NCI-H345 treated with DMSO at 0.1 percent for 48 hours (cell line): ENCODE data around the gene JMJD7.

Experiments used
- DNase-seq: peaks from one replicate; lab custom pipeline; 2025; ENCODE audit not compliant: unreplicated experiment; lab: John Stamatoyannopoulos, UW

JMJD7 gene

GRCh38 chr15:41862515-41863116 is 34.7 kb downstream of the JMJD7 start:
- no peak for DNase-seq

GRCh38 chr15:41865490-41866055 is 37.7 kb downstream of the JMJD7 start:
- no peak for DNase-seq

DNA sequence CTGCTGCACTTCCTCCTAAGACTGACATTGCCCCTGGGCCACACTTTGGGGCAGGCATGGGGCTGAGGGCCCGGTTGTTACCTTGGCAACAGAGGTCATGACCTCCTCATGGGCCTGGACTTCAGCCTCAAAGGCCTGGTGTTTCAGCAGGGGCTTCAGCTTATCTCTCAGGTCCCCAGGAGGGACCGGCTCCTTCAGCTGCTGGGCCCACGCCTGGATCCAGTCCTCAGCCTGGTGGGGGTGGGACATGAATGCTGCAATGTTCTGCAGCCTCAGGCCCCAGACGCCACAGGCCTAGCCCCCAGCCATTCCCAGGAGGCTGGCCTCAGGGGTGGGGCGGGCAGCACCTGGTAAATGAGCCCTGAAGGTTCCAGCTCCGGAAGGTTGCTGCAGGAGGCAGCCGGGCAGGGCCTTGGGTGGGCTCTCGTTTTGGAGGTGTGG is 38.4 kb downstream of the JMJD7 start:
- no peak for DNase-seq

DNA sequence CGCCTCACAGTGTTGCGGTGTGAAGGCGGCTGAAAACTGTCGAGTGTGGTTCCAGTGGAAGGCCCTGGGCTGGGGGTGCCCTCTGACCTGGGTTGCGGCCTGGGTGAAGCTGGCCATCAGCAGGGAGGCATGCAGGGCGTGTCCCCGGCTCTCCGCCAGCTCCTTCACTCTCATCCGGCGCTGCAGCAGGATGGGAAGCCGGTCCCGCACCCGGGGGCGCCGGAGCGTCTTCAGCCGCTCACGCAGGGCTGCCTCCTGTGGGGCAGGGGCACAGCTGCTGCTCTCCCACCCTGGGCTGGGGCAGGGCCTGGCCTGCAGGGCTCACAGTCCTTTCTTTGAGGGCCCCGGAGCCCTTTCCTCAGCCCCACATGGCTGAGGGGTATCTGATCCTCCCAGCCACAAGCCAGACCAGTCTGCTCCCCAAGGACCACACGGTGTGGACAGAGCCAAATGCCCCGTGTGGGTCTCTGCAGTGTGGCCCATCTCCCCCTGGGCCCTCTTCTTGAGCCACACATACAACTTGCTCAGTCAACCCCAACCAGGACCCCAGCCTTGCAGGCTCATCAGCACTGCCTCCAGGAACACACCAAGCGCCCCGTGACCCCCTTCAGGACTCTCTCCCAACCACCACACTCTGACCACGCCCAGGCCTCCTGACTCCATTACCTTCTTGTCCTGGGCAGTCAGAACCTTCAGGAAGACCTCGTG is 39.1 kb downstream of the JMJD7 start:
- DNase-seq = no peak

- no peak for DNase-seq
Observed at GRCh38 chr15:41868321-41868720, 40.4 kb downstream of the JMJD7 start.

GRCh38 chr15:41869770-41870688 is 42.1 kb downstream of the JMJD7 start:
- DNase-seq = no peak

- no peak for DNase-seq
Observed at GRCh38 chr15:41870689-41871081, 42.8 kb downstream of the JMJD7 start.

DNA sequence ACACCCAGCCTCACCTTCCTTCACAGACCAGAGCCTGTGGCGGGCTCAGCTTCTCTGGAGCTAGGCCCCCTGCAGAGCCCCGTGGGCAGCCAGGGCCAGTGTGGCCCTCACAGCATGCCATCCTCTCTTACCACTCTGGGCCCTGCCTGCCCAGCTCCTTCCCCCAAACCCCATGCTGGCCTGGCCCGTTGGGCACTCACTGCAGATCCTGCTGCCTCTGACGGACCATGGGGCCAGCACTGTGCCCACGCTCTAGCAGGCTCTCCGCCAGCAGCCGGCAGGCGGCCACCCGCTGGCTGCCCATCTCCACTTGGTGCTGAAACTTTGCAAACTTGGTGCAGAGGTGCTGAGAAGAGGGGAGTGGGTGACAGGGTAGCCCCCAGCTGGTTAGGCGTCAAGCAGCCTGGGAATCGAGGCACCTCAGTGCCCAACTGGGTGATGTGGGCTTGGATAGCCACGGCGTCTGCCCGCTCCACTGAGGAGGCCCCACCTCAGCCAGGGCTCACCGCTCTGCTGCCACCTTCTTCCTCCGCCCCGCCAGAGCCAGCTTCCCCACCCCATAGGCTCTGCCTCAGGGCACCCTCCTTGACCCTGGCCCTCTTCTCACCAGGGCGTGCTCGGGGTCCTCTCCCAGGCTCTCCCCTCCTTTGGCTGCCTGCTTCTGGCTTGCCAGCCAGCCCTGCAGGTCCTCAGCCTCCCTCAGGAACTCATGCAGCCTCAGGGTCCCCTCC is 43.4 kb downstream of the JMJD7 start:
- no peak for DNase-seq

- no peak for DNase-seq
Observed at GRCh38 chr15:41872166-41872747, 44.4 kb downstream of the JMJD7 start.

- peak; percentile 30 for DNase-seq
Observed at GRCh38 chr15:41873711-41874110, 45.8 kb downstream of the JMJD7 start.

GRCh38 chr15:41874736-41875135 is 46.8 kb downstream of the JMJD7 start:
- no peak for DNase-seq

- DNase-seq = no peak
Observed at GRCh38 chr15:41876007-41876406, 48.1 kb downstream of the JMJD7 start.

DNA sequence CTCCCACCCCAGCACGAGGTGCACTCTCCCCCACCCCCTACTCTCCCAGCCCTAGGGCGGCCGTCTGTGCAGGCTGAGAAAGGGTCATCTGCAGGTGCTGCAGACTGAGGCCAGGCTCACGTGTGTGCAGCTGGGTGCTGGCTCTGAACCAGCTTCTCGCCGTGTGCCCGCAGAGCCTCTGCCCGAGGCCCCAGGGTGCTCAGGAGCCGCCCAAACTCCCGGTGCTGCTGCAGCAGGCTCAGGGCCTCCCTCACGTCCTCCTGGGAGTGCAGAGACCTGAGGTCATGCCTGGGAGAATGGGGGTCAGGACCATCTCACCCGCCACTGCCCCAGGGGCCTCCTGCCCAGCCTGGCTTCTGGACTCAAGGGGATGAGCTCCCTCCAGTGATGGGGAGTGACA is 48.8 kb downstream of the JMJD7 start:
- DNase-seq = no peak

DNA sequence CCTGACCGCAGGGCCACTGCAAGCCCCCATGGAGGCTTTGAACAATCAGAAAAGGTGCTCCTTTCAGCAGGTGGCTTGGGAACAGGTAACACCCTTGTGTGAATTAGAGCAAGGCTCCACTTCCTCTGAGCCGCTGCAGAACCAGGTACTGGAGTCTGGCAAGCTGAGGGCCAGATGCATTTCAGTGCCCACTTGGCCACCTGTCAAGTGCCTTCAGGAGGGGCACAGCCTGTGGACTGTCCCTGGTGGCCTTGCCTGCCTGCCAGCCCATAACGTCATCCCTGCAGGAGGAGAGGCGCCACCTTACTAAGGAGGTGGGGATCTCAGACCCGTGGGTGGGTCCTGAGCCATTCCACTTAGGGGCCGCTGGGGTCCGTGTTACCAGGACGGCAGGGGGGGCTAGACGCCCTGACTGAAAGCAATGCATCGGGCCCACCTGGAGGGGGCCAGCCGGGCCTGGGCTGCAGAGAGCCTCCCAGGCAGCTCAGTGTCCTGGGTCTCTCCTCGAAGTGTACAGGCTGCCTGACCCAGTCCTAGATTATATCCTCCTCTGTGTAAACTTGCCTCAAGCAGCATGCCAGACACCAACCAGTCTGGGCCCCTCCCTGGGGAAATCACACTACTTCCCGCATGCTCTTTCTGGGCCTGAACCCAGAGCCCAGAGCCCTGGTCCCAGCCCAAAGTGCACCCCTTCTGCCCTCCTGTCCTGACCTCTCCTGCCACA is 49.9 kb downstream of the JMJD7 start:
- DNase-seq = no peak

DNA sequence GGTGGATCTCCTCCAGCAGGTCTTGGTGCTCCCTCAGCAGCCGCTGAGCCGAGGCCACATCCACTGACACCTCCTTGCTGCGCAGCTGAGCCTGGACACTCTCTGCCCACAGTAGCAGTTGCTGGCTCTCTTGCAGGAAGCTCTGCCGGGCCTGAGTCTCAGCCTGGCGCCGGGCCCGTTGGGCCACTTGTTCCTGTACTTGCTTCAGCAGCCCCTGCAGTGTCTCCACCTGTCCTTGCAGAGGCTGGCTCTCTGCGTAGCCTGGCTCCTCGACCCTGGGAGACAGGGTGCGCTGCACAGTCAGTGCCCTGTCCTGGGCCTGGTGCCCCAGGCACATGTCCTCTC is 50.4 kb downstream of the JMJD7 start:
- DNase-seq = no peak

DNA sequence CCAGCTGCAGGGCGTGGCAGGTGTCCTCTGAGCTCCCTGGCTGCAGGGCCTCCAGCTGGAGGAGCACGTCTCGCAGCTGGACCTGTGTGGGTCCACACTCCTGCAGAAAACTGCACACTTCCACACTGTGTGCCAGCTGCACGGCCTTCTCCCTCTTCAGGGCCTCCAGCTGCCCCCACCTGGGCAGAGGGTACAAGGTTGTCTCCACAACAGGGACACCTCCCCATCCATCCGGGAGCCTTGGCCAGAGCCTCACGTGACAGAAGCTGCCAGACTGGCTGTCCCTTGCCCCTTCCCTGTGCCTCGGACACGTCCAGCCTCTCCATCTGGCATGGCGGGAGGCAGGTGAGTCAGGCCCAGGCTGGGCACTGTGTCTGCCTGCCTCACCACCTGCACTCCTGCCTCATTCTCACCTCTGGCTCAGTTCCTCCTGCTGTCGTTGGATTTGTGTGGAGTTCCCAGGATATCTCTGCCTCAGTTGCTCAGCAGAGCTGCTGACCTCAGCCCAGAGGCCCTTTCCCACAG is 51.5 kb downstream of the JMJD7 start:
- DNase-seq = no peak

GRCh38 chr15:41880156-41880877 is 52.4 kb downstream of the JMJD7 start:
- DNase-seq = no peak

GRCh38 chr15:41881086-41881485 is 53.2 kb downstream of the JMJD7 start:
- no peak for DNase-seq

DNA sequence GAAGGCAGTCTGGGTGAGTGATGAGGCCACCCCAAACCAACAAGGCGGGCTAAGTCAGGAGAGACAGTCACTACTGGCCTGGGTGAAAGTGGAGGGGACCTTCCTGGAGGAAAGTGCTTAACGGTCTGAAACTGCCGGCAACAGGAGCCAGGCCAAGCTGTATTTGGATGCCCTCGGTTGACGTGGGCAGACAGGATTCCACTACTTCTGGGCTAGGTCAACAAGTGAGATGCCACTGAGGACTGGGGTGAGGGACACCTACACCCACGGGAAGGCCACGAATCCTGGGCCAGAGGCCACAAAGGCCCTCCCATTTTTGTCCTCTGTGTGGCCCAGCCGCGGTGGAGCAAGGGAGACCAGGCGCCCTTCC is 53.6 kb downstream of the JMJD7 start:
- DNase-seq = no peak
